SK-N-SH treated with all-trans-retinoic acid at 6 μM for 48 hours (cell line): Measurements from ENCODE around the gene RASA2.

Experiments used
- ARNTL ChIP-seq: fragments of 450-650 bp; formaldehyde crosslinking; IDR thresholded peaks from 2 replicates; pipeline ENCODE4 v1.5.0; 2020; ENCODE audit warnings: low read depth, mild to moderate bottlenecking, moderate library complexity, borderline replicate concordance
- PATZ1 ChIP-seq: fragments of 250-450 bp; sonication (Bioruptor Pico); IDR thresholded peaks from 2 replicates; pipeline ENCODE4 v1.8.0; 2020; ENCODE audit warnings: mild to moderate bottlenecking, moderate library complexity, borderline replicate concordance
- ZNF70 ChIP-seq: fragments of 450-650 bp; formaldehyde crosslinking; IDR thresholded peaks from 2 replicates; pipeline ENCODE4 v1.5.0; 2020; ENCODE audit warnings: mild to moderate bottlenecking, moderate library complexity

GRCh38 chr3:141653847-141654246, 167.0 kb downstream of the RASA2 start:
- TF ChIP-seq ZNF70 (CRISPR knock-in tag) (no peak), PATZ1 (no peak), ARNTL (CRISPR knock-in tag) (no peak)
